ENCODE results near the gene MAP1B.

The MAP1B gene

DNA sequence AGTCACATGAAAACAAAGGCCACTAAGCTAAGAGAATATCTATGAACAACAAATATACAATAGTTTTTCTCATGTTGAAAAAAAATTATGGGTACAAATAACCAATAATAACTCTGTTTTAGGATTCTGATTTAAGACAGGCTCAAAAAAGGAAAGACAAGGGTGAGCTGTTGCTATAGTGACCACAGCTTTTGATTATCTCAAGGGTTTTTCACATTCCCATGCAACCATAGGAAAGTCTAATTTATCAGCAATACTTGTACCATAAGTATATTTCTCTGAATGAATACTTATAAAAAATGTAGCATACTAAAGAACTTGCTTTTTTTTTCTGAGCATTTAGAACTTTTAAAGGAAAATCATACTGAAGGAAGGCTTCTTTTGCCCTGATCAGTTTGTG lies 144.7 kb downstream of the MAP1B start:
- no peak for DNase-seq (ENCODE audit: low spot score)

DNA sequence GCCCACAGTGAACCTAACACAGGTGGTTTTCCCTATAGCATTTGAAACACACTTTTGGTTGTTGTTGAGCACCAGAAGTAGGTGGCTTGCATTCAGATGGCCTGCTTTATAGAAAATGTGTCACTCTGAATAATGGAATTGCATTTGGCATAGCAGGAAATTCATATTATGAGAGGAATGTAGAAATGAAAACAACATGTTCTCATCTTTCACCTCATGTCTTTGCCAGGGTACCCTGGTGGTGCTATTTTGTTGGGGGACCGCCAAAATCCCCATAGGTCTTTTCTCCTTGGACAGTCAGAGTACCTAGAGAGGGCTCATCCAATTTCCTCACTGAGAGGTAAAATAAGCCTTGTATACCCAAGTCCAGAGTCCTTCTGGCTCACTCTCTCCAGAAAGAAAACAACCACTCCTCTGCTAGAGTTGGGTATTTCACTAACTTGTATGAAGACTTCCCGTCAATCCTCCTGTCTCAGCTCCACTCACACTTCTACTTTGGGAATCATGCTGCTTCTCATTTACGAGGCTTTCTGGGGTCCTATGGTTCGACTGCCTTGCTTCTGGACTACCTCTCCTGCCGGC lies 145.4 kb downstream of the MAP1B start:
- no peak for DNase-seq (ENCODE audit: low spot score)

DNA sequence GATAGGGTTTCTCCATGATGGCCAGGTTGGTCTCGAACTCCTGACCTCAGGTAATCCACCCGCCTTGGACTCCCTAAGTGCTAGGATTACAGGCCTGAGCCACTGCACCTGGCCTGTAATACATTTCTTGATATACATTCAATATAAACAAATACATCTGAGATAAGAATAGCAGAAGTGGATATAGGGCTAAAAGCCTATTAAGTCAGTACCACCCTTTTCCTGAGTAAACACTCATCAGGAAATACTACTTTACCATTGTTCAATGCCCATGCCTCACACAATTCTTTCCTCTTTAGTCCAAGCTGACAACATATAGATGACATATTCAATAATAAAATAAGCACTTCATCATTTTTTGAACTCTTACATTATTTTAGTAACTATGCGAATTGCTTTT lies 148.0 kb downstream of the MAP1B start:
- no peak for DNase-seq (ENCODE audit: low spot score)

DNA sequence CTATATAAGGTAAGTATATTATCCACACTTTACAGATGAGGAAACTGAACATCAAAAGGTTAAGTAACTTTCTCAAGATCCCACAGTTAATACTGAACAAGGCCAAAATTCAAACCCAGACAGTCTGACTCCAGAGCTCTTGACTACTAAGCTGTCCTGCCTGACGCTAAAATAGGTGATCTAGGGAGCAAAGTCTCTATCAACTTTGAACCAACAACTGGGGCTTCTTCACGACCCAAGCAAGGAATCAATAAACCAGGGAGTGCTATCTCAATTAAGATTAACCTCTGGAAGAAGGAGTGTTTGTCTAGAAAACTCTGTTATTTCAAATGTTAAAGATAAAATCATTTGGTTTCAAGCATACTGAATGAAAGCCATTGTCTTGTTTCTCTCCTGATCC lies 148.4 kb downstream of the MAP1B start:
- no peak for DNase-seq (ENCODE audit: low spot score)

DNA sequence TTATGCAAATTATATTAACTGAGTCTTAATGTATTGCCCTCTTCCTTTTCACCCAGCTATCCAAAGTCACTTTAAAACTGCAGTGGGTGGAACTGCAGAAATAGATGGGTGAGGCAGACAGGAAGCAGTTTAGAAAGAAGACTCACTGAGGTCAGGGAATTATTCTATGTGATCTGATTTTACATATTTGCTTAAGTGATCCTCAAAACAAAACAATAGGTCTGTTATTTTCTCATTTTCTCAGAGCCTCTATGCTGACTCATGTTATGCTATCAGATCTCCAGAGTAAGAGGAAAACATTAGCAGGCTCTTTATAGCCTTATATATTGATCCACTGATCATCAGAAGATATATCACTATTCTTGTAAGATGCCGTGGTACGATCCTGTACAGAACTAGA lies 149.3 kb downstream of the MAP1B start:
- DNase-seq (ENCODE audit: low spot score) = no peak
